ENCODE data around the gene SAMD4B. TPM values are rescaled to one million over a fixed set of nuclear protein-coding genes. Genes with fewer than 3 reads are reported as not detected.
"Not testable (repeated sequence)": the region's sequence is repeated elsewhere in the genome, so short reads cannot be mapped to it uniquely, and the experiment has no call there.

The SAMD4B gene
- total RNA-seq, 1 experiment from 2014 or later = 163 TPM

DNA sequence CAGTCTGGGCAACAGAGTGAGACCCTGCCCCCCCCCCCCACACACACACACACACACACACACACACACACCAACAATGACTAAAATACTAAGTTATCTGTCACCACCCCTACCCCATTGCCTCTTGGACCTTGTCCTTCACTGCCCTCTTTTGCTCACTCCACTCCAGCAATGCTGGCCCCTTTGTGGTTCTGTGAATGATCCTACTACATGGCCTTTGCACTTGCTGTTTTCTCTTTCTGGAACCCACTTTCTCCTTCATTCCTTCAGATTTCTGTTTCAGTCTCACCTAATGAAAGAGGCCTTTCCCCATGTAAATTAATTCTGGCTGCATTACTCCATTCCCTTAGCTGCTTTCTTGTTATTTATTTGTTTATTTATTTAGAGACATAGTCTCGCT lies 2.5 kb upstream of the SAMD4B start:
- no peak for DNase-seq
- Histone ChIP-seq H3K4me2 (no peak overlapping the region), H3K4me3 (no peak overlapping the region), H3K27ac (no peak overlapping the region), H3K9me2 (ENCODE audit: insufficient read depth) (no peaks in the 10 kb centered on the region), H2AFZ (no peak overlapping the region), H3K36me3 (ENCODE audit: low read depth) (0 out of 2 replicates have a peak, but pooled peaks cover 6% of the 10 kb centered on the region), H3K9me3 (ENCODE audit: insufficient read depth, low read depth) (no peaks in the 10 kb centered on the region), H3K27me3 (ENCODE audit: insufficient read depth, low read depth) (no peaks in the 10 kb centered on the region), H3F3A (ENCODE audit: insufficient read depth, low read depth) (0 out of 2 replicates have a peak, but pooled peaks cover 10% of the 10 kb centered on the region), H4K20me1 (ENCODE audit: insufficient read depth) (no peaks in the 10 kb centered on the region; the same call in 1 of the 2 replicates), H3K79me2 (ENCODE audit: low read depth) (peaks cover 31% of the 10 kb centered on the region), H3K4me1 (replicated peaks; ENCODE audit: insufficient read depth) (peaks cover 16% of the 10 kb centered on the region)
- ChIA-PET POLR2A (ENCODE audit: unreplicated experiment) (no interaction called here), CTCF (no interaction called here)
- intact Hi-C loops (cut with micrococcal nuclease; ENCODE audit: unreplicated experiment) = loop anchor here (5.0 kb wide), 3 partner anchors 227 to 377 kb away; partner anchors contain the start of gene FBXO27
- no peak for TF ChIP-seq EZH2 (IDR thresholded peaks at IDR 0.05; ENCODE audit: low read depth)
- TF ChIP-seq, protein P1, sequence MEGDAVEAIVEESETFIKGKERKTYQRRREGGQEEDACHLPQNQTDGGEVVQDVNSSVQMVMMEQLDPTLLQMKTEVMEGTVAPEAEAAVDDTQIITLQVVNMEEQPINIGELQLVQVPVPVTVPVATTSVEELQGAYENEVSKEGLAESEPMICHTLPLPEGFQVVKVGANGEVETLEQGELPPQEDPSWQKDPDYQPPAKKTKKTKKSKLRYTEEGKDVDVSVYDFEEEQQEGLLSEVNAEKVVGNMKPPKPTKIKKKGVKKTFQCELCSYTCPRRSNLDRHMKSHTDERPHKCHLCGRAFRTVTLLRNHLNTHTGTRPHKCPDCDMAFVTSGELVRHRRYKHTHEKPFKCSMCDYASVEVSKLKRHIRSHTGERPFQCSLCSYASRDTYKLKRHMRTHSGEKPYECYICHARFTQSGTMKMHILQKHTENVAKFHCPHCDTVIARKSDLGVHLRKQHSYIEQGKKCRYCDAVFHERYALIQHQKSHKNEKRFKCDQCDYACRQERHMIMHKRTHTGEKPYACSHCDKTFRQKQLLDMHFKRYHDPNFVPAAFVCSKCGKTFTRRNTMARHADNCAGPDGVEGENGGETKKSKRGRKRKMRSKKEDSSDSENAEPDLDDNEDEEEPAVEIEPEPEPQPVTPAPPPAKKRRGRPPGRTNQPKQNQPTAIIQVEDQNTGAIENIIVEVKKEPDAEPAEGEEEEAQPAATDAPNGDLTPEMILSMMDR (conservative IDR thresholded peaks at IDR 0.05) = no peak
- BruUV-seq (replicated peaks) = no TSS peak

DNA sequence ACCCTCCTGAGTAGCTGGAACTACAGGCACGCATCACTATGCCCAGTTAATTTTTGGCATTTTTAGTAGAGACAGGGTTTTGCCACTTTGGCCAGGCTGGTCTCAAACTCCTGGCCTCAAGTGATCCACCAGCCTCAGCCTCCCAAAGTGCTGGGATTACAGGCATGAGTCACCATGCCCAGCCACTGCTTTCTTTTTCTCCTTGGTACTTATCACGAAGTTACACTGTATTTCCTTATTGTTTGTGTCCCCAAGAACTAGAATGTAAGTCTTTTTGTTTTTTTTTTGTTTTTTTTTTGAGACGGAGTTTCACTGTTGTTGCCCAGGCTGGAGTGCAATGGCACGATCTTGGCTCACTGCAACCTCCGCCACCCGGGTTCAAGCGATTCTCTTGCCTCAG lies 2.1 kb upstream of the SAMD4B start:
- DNase-seq; H3K36me3 ChIP-seq (ENCODE audit: low read depth); H3K27me3 ChIP-seq (ENCODE audit: insufficient read depth, low read depth); H3K9me2 ChIP-seq (ENCODE audit: insufficient read depth); POLR2A ChIA-PET (ENCODE audit: unreplicated experiment); CTCF ChIA-PET; BruUV-seq (replicated peaks); H2AFZ ChIP-seq; H3K9me3 ChIP-seq (ENCODE audit: insufficient read depth, low read depth); H3K27ac ChIP-seq; H4K20me1 ChIP-seq (ENCODE audit: insufficient read depth); H3K4me3 ChIP-seq: not testable (repeated sequence)
- Histone ChIP-seq H3K4me1 (replicated peaks; ENCODE audit: insufficient read depth) (peaks cover 16% of the 10 kb centered on the region), H3K4me2 (peak overlapping the region; percentile 90; the same call in 1 of the 2 replicates), H3K79me2 (ENCODE audit: low read depth) (peaks cover 36% of the 10 kb centered on the region), H3F3A (ENCODE audit: insufficient read depth, low read depth) (0 out of 2 replicates have a peak, but pooled peaks cover 10% of the 10 kb centered on the region)
- intact Hi-C loops (cut with micrococcal nuclease; ENCODE audit: unreplicated experiment) = loop anchor here (5.0 kb wide), 3 partner anchors 228 to 378 kb away; partner anchors contain the start of gene FBXO27

DNA sequence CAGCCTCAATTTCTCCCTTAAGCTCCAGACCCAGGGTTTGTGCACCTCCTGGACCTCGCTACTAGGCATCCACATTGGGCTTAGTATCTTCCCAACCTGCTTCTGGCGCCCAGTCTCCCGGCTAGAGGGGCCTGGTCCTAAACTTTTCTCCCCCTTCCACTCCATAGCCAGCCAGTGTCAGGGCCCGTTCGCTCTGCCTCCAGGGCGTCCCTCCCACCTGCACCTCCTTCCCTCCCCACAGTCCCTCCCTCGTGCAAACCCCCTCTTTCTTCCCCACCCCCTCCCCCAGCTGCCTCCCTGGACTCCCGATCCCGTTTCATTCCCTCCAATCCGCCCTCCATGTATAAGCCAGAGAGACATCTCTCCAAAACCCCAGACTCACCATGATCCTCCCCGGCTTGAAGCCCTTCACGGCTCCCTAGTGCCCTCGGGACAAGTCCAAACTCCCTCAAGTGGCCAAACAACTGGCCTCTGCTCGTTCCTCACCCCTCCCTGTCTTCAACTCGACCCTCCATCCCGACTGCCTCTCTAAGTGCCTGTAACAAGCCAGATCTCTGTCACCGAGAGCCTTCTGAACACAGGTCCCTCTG lies 997 bp upstream of the SAMD4B start:
- peak overlapping the region; percentile 75 for H3K4me3 ChIP-seq
- peaks cover 47% of the 10 kb centered on the region for H3K79me2 ChIP-seq (ENCODE audit: low read depth)
- H3K36me3 ChIP-seq (ENCODE audit: low read depth) = 0 out of 2 replicates have a peak, but pooled peaks cover 10% of the 10 kb centered on the region
- H3K4me1 ChIP-seq (replicated peaks; ENCODE audit: insufficient read depth) = peaks cover 16% of the 10 kb centered on the region
- TF ChIP-seq, protein P1 (conservative IDR thresholded peaks at IDR 0.05) = no peak
- TF ChIP-seq EZH2 (IDR thresholded peaks at IDR 0.05; ENCODE audit: low read depth) = no peak
- H3K27me3 ChIP-seq (ENCODE audit: insufficient read depth, low read depth) = no peaks in the 10 kb centered on the region
- H3K9me2 ChIP-seq (ENCODE audit: insufficient read depth) = no peaks in the 10 kb centered on the region
- H3K27ac ChIP-seq = peak overlapping the region; percentile 34; the same call in 1 of the 2 replicates
- peak overlapping the region; percentile 90 for H3K4me2 ChIP-seq
- H3K9me3 ChIP-seq (ENCODE audit: insufficient read depth, low read depth) = no peaks in the 10 kb centered on the region
- BruUV-seq (replicated peaks) = no TSS peak
- CTCF ChIA-PET = no interaction called here
- peaks cover 13% of the 10 kb centered on the region for H4K20me1 ChIP-seq (ENCODE audit: insufficient read depth)
- POLR2A ChIA-PET (ENCODE audit: unreplicated experiment) = no interaction called here
- peaks cover 10% of the 10 kb centered on the region; the same call in 1 of the 2 replicates for H3F3A ChIP-seq (ENCODE audit: insufficient read depth, low read depth)
- no peak for DNase-seq
- intact Hi-C loops (cut with micrococcal nuclease; ENCODE audit: unreplicated experiment) = loop anchor here (5.0 kb wide), 3 partner anchors 229 to 379 kb away; partner anchors contain the start of gene FBXO27
- H2AFZ ChIP-seq = peak overlapping the region; percentile 98
